WTC11 (cell line): Measurements from ENCODE around the gene SLC25A6. TPM values are rescaled to one million over a fixed set of nuclear protein-coding genes. Genes with fewer than 3 reads are reported as not detected.
A peak's percentile ranks its signal among the peaks of the same experiment; 100 is the strongest.

Source experiments
- CBFB ChIP-seq: sonication (generic); formaldehyde crosslinking; IDR thresholded peaks from 2 replicates; pipeline ENCODE4 v1.8.1; 2022; ENCODE audit warnings: mild to moderate bottlenecking, low read depth, missing genetic modification reagents
- FOXK1 ChIP-seq: sonication (generic); formaldehyde crosslinking; IDR thresholded peaks from 2 replicates; pipeline ENCODE4 v1.8.0; 2022; ENCODE audit warnings: mild to moderate bottlenecking, moderate library complexity, missing genetic modification reagents
- FOXP4 ChIP-seq: sonication (generic); formaldehyde crosslinking; IDR thresholded peaks from 2 replicates; pipeline ENCODE4 v1.8.0; 2022; ENCODE audit warnings: mild to moderate bottlenecking, missing genetic modification reagents
- GRHL2 ChIP-seq: fragments of 250-450 bp; sonication (Bioruptor Pico); IDR thresholded peaks from 2 replicates; pipeline ENCODE4 v1.8.0; 2022; ENCODE audit warnings: mild to moderate bottlenecking, moderate library complexity; ENCODE audit not compliant: insufficient replicate concordance, severe bottlenecking
- GTF2I ChIP-seq: fragments of 250-450 bp; sonication (Bioruptor Pico); conservative IDR thresholded peaks from 2 replicates; pipeline ENCODE4 v1.4.0; 2021; ENCODE audit warnings: mild to moderate bottlenecking
- JUN ChIP-seq: sonication (generic); formaldehyde crosslinking; IDR thresholded peaks from 2 replicates; pipeline ENCODE4 v1.8.0; 2023; ENCODE audit warnings: mild to moderate bottlenecking, missing genetic modification reagents
- NFATC4 ChIP-seq: fragments of 250-450 bp; sonication (Bioruptor Pico); IDR thresholded peaks from 2 replicates; pipeline ENCODE4 v1.9.0; 2021; ENCODE audit warnings: mild to moderate bottlenecking
- NR2C2 ChIP-seq: sonication (generic); formaldehyde crosslinking; IDR thresholded peaks from 2 replicates; pipeline ENCODE4 v1.8.0; 2022; ENCODE audit warnings: mild to moderate bottlenecking, missing genetic modification reagents
- PRRX2 ChIP-seq: fragments of 250-450 bp; sonication (Bioruptor Pico); IDR thresholded peaks from 2 replicates; pipeline ENCODE4 v1.8.0; 2021; ENCODE audit warnings: mild to moderate bottlenecking
- SOX15 ChIP-seq: fragments of 250-450 bp; sonication (Bioruptor Pico); IDR thresholded peaks from 2 replicates; pipeline ENCODE4 v1.9.0; 2021; ENCODE audit warnings: mild to moderate bottlenecking
- TCF7 ChIP-seq: sonication (generic); formaldehyde crosslinking; IDR thresholded peaks from 2 replicates; pipeline ENCODE4 v1.8.0; 2022; ENCODE audit warnings: mild to moderate bottlenecking, low read depth, missing genetic modification reagents, moderate library complexity
- TP53 ChIP-seq: sonication (generic); formaldehyde crosslinking; IDR thresholded peaks from 2 replicates; pipeline ENCODE4 v1.8.1; 2023; ENCODE audit warnings: mild to moderate bottlenecking, missing genetic modification reagents
- ZNF121 ChIP-seq: sonication (generic); formaldehyde crosslinking; IDR thresholded peaks from 2 replicates; pipeline ENCODE4 v1.8.0; 2023; ENCODE audit warnings: missing genetic modification reagents
- ZNF232 ChIP-seq: sonication (generic); formaldehyde crosslinking; IDR thresholded peaks from 2 replicates; pipeline ENCODE4 v1.8.0; 2022; ENCODE audit warnings: mild to moderate bottlenecking, missing genetic modification reagents
- ZNF423 ChIP-seq: fragments of 250-450 bp; sonication (Bioruptor Pico); IDR thresholded peaks from 2 replicates; pipeline ENCODE4 v2.1.2; 2022; ENCODE audit warnings: mild to moderate bottlenecking, moderate library complexity
- ZNF532 ChIP-seq: fragments of 250-450 bp; sonication (Bioruptor Pico); IDR thresholded peaks from 2 replicates; pipeline ENCODE4 v1.9.0; 2021; ENCODE audit warnings: mild to moderate bottlenecking, borderline replicate concordance
- total RNA-seq: library from RNA; stranded (reverse); gene quantifications from 3 replicates; pipeline ENCODE4 v1.2.3, GENCODE V29; 2021
- TF ChIP-seq, protein P1 (sequence below): fragments of 250-450 bp; sonication (Bioruptor Pico); IDR thresholded peaks from 2 replicates; pipeline ENCODE4 v1.8.0; 2021; ENCODE audit warnings: mild to moderate bottlenecking
- TF ChIP-seq, protein P2 (sequence below): sonication (generic); formaldehyde crosslinking; IDR thresholded peaks from 2 replicates; pipeline ENCODE4 v1.8.1; 2023; ENCODE audit warnings: mild to moderate bottlenecking, missing genetic modification reagents
- TF ChIP-seq, protein P3 (sequence below): sonication (generic); formaldehyde crosslinking; IDR thresholded peaks from 2 replicates; pipeline ENCODE4 v1.8.1; 2023; ENCODE audit warnings: mild to moderate bottlenecking, missing genetic modification reagents, moderate library complexity
- TF ChIP-seq, protein P4 (sequence below): fragments of 250-450 bp; sonication (Bioruptor Pico); IDR thresholded peaks from 2 replicates; pipeline ENCODE4 v2.1.2; 2022; ENCODE audit warnings: mild to moderate bottlenecking, moderate library complexity
- TF ChIP-seq, protein P5 (sequence below): sonication (generic); formaldehyde crosslinking; IDR thresholded peaks from 2 replicates; pipeline ENCODE4 v1.8.1; 2023; ENCODE audit warnings: mild to moderate bottlenecking, missing genetic modification reagents, borderline replicate concordance
- TF ChIP-seq, protein P6 (sequence below): sonication (generic); formaldehyde crosslinking; conservative IDR thresholded peaks from 2 replicates; pipeline ENCODE4 v1.8.1; 2023; ENCODE audit warnings: mild to moderate bottlenecking, low read depth, missing genetic modification reagents, moderate library complexity

The SLC25A6 gene
- total RNA-seq, 1 experiment from 2014 or later: 627 TPM

DNA sequence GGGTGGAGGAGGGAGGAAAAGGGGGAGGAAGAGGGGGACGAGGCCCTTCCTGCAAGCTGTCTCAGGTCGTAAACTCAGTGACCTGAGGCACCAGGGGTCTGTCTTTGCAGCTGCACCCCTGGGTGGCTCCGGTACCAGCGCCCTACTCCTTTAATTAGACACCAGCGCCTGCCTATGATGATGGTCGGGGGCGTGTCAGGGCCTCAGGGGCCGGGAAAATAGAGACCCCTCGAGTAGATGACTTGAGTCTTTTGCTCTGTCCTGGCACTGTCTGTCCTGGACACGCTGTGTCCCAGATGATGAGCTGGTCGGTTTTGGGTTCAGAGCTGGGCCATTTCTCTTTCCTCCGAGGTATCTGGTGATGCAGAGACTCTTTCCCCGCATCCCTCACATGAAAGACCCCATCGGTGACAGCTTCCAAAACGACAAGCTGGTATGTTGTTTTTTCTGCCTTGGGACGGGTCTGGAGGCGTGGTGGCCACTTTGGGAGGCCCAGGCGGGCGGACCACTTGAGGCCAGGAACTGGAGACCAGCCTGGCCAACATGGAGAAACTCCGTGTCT lies 11.2 kb downstream of the SLC25A6 start (continued):
- TF ChIP-seq ZNF121: no peak
- TF ChIP-seq, protein P1, sequence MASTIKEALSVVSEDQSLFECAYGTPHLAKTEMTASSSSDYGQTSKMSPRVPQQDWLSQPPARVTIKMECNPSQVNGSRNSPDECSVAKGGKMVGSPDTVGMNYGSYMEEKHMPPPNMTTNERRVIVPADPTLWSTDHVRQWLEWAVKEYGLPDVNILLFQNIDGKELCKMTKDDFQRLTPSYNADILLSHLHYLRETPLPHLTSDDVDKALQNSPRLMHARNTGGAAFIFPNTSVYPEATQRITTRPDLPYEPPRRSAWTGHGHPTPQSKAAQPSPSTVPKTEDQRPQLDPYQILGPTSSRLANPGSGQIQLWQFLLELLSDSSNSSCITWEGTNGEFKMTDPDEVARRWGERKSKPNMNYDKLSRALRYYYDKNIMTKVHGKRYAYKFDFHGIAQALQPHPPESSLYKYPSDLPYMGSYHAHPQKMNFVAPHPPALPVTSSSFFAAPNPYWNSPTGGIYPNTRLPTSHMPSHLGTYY (CRISPR knock-in tag): peak; percentile 68; the same call in 1 of the 2 replicates
- TF ChIP-seq CBFB: no peak
- no peak for TF ChIP-seq TP53 (CRISPR knock-in tag)
- TF ChIP-seq, protein P2, sequence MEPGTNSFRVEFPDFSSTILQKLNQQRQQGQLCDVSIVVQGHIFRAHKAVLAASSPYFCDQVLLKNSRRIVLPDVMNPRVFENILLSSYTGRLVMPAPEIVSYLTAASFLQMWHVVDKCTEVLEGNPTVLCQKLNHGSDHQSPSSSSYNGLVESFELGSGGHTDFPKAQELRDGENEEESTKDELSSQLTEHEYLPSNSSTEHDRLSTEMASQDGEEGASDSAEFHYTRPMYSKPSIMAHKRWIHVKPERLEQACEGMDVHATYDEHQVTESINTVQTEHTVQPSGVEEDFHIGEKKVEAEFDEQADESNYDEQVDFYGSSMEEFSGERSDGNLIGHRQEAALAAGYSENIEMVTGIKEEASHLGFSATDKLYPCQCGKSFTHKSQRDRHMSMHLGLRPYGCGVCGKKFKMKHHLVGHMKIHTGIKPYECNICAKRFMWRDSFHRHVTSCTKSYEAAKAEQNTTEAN (CRISPR knock-in tag): no peak
- TF ChIP-seq, protein P3, sequence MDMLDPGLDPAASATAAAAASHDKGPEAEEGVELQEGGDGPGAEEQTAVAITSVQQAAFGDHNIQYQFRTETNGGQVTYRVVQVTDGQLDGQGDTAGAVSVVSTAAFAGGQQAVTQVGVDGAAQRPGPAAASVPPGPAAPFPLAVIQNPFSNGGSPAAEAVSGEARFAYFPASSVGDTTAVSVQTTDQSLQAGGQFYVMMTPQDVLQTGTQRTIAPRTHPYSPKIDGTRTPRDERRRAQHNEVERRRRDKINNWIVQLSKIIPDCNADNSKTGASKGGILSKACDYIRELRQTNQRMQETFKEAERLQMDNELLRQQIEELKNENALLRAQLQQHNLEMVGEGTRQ: no peak
- no peak for TF ChIP-seq SOX15
- TF ChIP-seq ZNF532 (CRISPR knock-in tag): no peak
- TF ChIP-seq, protein P4, sequence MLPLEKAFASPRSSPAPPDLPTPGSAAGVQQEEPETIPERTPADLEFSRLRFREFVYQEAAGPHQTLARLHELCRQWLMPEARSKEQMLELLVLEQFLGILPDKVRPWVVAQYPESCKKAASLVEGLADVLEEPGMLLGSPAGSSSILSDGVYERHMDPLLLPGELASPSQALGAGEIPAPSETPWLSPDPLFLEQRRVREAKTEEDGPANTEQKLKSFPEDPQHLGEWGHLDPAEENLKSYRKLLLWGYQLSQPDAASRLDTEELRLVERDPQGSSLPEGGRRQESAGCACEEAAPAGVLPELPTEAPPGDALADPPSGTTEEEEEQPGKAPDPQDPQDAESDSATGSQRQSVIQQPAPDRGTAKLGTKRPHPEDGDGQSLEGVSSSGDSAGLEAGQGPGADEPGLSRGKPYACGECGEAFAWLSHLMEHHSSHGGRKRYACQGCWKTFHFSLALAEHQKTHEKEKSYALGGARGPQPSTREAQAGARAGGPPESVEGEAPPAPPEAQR (CRISPR knock-in tag): no peak
- no peak for TF ChIP-seq ZNF232
- no peak for TF ChIP-seq FOXP4
- TF ChIP-seq, protein P5, sequence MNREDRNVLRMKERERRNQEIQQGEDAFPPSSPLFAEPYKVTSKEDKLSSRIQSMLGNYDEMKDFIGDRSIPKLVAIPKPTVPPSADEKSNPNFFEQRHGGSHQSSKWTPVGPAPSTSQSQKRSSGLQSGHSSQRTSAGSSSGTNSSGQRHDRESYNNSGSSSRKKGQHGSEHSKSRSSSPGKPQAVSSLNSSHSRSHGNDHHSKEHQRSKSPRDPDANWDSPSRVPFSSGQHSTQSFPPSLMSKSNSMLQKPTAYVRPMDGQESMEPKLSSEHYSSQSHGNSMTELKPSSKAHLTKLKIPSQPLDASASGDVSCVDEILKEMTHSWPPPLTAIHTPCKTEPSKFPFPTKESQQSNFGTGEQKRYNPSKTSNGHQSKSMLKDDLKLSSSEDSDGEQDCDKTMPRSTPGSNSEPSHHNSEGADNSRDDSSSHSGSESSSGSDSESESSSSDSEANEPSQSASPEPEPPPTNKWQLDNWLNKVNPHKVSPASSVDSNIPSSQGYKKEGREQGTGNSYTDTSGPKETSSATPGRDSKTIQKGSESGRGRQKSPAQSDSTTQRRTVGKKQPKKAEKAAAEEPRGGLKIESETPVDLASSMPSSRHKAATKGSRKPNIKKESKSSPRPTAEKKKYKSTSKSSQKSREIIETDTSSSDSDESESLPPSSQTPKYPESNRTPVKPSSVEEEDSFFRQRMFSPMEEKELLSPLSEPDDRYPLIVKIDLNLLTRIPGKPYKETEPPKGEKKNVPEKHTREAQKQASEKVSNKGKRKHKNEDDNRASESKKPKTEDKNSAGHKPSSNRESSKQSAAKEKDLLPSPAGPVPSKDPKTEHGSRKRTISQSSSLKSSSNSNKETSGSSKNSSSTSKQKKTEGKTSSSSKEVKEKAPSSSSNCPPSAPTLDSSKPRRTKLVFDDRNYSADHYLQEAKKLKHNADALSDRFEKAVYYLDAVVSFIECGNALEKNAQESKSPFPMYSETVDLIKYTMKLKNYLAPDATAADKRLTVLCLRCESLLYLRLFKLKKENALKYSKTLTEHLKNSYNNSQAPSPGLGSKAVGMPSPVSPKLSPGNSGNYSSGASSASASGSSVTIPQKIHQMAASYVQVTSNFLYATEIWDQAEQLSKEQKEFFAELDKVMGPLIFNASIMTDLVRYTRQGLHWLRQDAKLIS (CRISPR knock-in tag): no peak
- TF ChIP-seq PRRX2: peak; percentile 11; the same call in 1 of the 2 replicates
- TF ChIP-seq ZNF423 (CRISPR knock-in tag): no peak
- no peak for TF ChIP-seq GRHL2
- TF ChIP-seq GTF2I (CRISPR knock-in tag): no peak
- peak; percentile 20; the same call in 1 of the 2 replicates for TF ChIP-seq NFATC4 (CRISPR knock-in tag)
- no peak for TF ChIP-seq JUN (CRISPR knock-in tag)
- TF ChIP-seq, protein P6, sequence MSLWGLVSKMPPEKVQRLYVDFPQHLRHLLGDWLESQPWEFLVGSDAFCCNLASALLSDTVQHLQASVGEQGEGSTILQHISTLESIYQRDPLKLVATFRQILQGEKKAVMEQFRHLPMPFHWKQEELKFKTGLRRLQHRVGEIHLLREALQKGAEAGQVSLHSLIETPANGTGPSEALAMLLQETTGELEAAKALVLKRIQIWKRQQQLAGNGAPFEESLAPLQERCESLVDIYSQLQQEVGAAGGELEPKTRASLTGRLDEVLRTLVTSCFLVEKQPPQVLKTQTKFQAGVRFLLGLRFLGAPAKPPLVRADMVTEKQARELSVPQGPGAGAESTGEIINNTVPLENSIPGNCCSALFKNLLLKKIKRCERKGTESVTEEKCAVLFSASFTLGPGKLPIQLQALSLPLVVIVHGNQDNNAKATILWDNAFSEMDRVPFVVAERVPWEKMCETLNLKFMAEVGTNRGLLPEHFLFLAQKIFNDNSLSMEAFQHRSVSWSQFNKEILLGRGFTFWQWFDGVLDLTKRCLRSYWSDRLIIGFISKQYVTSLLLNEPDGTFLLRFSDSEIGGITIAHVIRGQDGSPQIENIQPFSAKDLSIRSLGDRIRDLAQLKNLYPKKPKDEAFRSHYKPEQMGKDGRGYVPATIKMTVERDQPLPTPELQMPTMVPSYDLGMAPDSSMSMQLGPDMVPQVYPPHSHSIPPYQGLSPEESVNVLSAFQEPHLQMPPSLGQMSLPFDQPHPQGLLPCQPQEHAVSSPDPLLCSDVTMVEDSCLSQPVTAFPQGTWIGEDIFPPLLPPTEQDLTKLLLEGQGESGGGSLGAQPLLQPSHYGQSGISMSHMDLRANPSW (CRISPR knock-in tag): no peak
- no peak for TF ChIP-seq NR2C2 (CRISPR knock-in tag)
- TF ChIP-seq TCF7 (CRISPR knock-in tag): no peak
- TF ChIP-seq FOXK1 (CRISPR knock-in tag): no peak
